Colonic mucosa (tissue), 4 donors: Measurements from ENCODE around the gene HOXB6. TPM values are rescaled to one million over a fixed set of nuclear protein-coding genes. Genes with fewer than 3 reads are reported as not detected.
A peak's percentile ranks its signal among the peaks of the same experiment; 100 is the strongest.

ENCODE experiments used
- DNase-seq: peaks from one replicate; pipeline ENCODE4 v3.0.0-alpha.2; 2020
- H3K27ac ChIP-seq: fragments of 200-600 bp; one replicate; pipeline ENCODE4 v1.8.0; 2021
- H3K27me3 ChIP-seq: fragments of 200-600 bp; one replicate; pipeline ENCODE4 v1.8.0; 2021
- H3K36me3 ChIP-seq: fragments of 200-600 bp; one replicate; pipeline ENCODE4 v1.8.0; 2021
- H3K4me1 ChIP-seq: fragments of 200-600 bp; one replicate; pipeline ENCODE4 v1.8.0; 2021; ENCODE audit warnings: mild to moderate bottlenecking
- H3K4me3 ChIP-seq: fragments of 200-600 bp; one replicate; pipeline ENCODE4 v1.8.0; 2021
- H3K9ac ChIP-seq, 2 donors: one replicate each; pipeline ENCODE4 v1.7.0; 2013; ENCODE audit warnings: control low read depth in 2 of 2, low read depth in 2 of 2, low read length in 2 of 2
- H3K9me3 ChIP-seq: fragments of 200-600 bp; one replicate; pipeline ENCODE4 v1.8.0; 2021
- intact Hi-C: fragments of 100-400 bp; cut with DNase I; formaldehyde crosslinking; loops from one replicate; pipeline ENCODE4 v1.14.1; 2022
- total RNA-seq, 2 donors: library from RNA; stranded (reverse); fragmentation: NEBNext Ultra II Directional in 1 of 2; extraction: Animal tissue kit (Norgen Biotek cat#: 25700) in 1 of 2; gene quantifications; one replicate each; pipeline ENCODE4 v1.2.1, GENCODE V29; 2021
- TF ChIP-seq, protein P1 (sequence below): fragments of 200-600 bp; IDR thresholded peaks from one replicate; pipeline ENCODE4 v1.8.0; 2022; ENCODE audit warnings: antibody characterized with exemption, mild to moderate bottlenecking
- donor health status: healthy.
- donor health status: DM: no; HTN: no; CAD: no.
- donor health status: DM: no; HTN: no; CAD: no.

HOXB6 gene
- total RNA-seq, 2 donors from 2014 or later, result 30.0 to 71.0 TPM

DNA sequence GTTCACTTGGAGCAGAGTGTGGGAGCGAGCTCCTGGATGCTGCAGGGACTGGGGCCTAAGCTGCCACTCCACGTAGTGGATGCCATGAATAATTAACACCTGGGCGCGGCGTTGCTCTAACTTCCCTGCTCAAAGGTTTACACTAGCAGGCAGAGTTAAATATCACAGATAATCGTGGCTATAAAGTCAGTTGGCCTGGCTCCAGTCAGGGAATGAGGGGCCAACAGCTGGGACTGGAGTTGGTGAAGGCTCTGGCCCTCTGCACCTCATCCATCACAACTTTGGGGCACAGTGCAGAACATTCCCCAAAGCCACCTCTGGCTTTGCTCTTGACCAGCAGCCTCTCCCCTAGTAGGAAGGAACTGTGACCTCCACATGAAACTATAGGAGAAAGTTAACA, 37.6 kb downstream of the HOXB6 start:
- Histone ChIP-seq H3K4me3 (no peak overlapping the region), H3K27me3 (no peaks in the 10 kb centered on the region), H3K9me3 (no peaks in the 10 kb centered on the region), H3K9ac (peak overlapping the region in 1 of 2 donors; percentile 27), H3K36me3 (no peaks in the 10 kb centered on the region), H3K27ac (peak overlapping the region; percentile 34), H3K4me1 (peaks cover 21% of the 10 kb centered on the region)
- DNase-seq, result peak; percentile 84
- intact Hi-C loops, result no loop called here
- TF ChIP-seq, protein P1, sequence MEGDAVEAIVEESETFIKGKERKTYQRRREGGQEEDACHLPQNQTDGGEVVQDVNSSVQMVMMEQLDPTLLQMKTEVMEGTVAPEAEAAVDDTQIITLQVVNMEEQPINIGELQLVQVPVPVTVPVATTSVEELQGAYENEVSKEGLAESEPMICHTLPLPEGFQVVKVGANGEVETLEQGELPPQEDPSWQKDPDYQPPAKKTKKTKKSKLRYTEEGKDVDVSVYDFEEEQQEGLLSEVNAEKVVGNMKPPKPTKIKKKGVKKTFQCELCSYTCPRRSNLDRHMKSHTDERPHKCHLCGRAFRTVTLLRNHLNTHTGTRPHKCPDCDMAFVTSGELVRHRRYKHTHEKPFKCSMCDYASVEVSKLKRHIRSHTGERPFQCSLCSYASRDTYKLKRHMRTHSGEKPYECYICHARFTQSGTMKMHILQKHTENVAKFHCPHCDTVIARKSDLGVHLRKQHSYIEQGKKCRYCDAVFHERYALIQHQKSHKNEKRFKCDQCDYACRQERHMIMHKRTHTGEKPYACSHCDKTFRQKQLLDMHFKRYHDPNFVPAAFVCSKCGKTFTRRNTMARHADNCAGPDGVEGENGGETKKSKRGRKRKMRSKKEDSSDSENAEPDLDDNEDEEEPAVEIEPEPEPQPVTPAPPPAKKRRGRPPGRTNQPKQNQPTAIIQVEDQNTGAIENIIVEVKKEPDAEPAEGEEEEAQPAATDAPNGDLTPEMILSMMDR, result no peak

DNA sequence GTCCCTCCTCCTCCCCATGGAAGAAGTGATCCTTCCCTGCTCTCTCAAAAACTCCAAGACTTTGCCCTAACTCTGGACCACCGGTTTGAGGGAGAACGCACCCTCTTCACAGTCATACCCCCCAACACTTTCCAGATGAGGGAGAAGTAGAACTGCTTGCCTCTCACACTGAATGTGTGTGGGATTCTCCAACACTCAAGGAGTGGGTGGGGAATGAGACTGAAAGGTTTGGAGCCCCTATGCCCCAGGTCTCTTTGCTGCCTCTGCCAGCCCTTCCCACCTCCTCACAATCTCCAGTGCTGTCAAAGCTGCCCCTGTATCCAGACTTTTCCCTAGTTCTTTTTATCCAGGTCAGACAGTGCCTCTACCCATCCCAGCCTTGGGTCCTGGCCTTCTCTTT, 38.1 kb downstream of the HOXB6 start:
- H3K27ac ChIP-seq, result peak overlapping the region; percentile 34
- DNase-seq, result no peak
- H3K9ac ChIP-seq, result peak overlapping the region in 1 of 2 donors; percentile 27
- no peaks in the 10 kb centered on the region for H3K36me3 ChIP-seq
- H3K9me3 ChIP-seq, result no peaks in the 10 kb centered on the region
- H3K4me3 ChIP-seq, result no peak overlapping the region
- no peaks in the 10 kb centered on the region for H3K27me3 ChIP-seq
- peaks cover 21% of the 10 kb centered on the region for H3K4me1 ChIP-seq
- intact Hi-C loops, result no loop called here
- TF ChIP-seq, protein P1, result no peak

DNA sequence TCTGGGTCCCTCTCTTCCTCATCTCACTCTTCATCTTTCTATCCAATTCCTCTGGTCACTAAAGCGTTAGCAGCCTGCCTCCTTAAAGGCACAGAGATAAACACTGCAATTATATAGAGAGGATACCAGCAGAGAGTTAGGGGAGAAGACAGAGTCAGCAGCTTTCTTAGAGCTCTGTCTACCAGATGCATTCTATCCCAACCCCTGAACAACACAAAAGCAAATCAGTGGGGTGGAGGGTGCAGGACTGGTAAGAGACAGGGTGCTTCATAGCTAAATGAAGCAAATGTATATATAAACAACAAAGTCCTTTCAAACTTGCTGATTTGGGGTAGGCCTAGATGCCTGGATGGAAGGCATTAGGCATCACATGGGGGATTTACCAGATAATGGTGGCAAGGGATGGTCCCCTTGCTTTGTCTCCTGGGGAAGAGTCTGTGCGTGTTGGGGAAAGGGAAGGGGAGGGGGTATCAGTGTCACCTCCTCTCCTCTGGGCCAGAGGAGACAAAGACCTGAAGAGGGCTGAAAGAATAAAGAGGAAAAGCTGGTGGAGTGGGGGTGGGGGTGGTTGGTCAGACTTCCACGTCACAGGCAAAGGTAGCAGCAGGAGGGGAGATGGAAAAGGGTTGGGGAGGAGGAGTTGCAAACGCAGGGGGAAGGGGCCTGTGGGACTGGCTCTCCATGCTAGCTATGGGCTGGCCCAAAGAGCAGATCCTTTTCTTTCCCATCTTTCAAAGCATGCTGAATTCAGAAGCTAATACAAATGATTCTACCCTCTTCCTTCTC, 38.7 kb downstream of the HOXB6 start:
- no peaks in the 10 kb centered on the region for H3K36me3 ChIP-seq
- DNase-seq, result no peak
- H3K9ac ChIP-seq, result no peak overlapping the region
- intact Hi-C loops, result no loop called here
- H3K27ac ChIP-seq, result no peak overlapping the region
- no peaks in the 10 kb centered on the region for H3K27me3 ChIP-seq
- H3K4me1 ChIP-seq, result peaks cover 21% of the 10 kb centered on the region
- H3K9me3 ChIP-seq, result no peaks in the 10 kb centered on the region
- H3K4me3 ChIP-seq, result no peak overlapping the region
- TF ChIP-seq, protein P1, result no peak

DNA sequence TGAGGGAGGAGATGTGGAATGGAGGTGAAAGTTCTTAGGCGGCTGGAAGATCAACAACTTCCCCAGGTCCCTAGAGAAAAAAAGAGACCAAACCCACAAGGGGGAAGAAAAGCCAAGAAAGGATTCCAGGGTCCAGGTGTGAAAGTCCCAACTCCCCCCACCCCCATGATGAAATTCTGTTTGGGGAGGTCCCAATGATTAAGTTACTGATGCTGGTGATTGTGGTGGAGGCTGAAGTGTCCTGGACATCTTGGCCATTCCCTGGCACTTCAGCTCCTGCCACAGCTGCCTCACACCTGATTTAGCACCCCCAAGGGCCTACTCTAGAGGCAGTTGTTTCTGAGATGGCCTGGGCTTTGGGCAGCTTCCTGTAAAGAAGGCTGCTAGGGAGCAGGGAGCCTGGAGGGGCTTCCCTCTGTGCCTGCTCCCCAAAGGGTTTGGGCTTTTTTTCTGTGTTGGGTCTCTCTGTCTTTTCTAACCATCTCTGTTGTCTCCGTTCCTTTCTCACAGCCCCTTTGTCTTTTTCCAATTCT, 39.7 kb downstream of the HOXB6 start:
- Histone ChIP-seq H3K4me3 (no peak overlapping the region), H3K9me3 (no peaks in the 10 kb centered on the region), H3K9ac (peak overlapping the region in 1 of 2 donors; percentile 48), H3K36me3 (no peaks in the 10 kb centered on the region), H3K27ac (no peak overlapping the region), H3K27me3 (no peaks in the 10 kb centered on the region), H3K4me1 (peaks cover 21% of the 10 kb centered on the region)
- intact Hi-C loops, result no loop called here
- TF ChIP-seq, protein P1, result no peak
- DNase-seq, result no peak

DNA sequence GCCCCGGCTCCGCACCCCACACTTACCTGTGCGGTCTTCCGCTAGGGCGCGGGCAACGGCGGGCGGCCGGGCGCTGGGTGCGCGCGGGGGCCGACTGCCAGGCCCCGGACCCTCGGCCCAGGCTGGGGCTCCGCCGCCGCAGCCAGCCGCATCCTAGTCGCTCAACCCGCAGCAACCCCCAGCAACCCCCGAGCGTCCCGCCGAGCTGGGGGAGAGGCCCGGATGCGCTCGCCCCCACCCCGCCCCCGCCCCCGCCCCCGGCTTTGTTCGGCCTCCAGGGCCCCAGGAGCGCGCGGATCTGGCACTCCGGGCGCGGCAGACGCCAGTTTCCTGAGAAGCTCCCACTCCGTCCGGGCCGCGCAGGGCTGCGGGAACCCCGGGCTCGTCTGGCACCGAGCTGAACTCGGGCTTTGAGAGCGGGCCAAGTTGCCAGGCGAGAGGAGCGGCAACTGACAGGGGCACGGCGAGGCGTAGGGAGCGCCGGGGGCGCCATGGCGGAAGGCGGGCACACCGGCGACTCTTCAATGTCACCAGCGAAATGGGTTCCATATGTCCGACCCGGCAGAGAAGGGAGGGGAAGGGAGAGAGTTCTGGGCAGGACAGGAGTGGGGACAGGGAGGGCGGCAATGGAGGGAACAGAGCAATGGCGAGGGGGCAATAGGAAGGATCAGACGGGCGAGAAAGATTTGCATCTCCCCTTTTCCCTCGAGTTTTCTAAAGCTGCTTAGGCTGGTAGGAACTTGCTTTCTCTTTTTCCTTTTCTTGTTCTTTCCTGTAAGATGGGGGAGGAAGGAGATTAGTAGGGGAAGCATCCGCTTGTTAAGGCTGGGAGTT, 40.4 kb downstream of the HOXB6 start:
- Histone ChIP-seq H3K36me3 (no peaks in the 10 kb centered on the region), H3K27me3 (no peaks in the 10 kb centered on the region), H3K4me3 (peak overlapping the region; percentile 14), H3K9ac (peak overlapping the region; percentile 48 to 61), H3K27ac (peak overlapping the region; percentile 13), H3K4me1 (peaks cover 21% of the 10 kb centered on the region), H3K9me3 (no peaks in the 10 kb centered on the region)
- DNase-seq, result no peak
- TF ChIP-seq, protein P1, result no peak
- intact Hi-C loops, result no loop called here
